Measurements from ENCODE around the gene NR3C2.

- TF ChIP-seq, protein P1, sequence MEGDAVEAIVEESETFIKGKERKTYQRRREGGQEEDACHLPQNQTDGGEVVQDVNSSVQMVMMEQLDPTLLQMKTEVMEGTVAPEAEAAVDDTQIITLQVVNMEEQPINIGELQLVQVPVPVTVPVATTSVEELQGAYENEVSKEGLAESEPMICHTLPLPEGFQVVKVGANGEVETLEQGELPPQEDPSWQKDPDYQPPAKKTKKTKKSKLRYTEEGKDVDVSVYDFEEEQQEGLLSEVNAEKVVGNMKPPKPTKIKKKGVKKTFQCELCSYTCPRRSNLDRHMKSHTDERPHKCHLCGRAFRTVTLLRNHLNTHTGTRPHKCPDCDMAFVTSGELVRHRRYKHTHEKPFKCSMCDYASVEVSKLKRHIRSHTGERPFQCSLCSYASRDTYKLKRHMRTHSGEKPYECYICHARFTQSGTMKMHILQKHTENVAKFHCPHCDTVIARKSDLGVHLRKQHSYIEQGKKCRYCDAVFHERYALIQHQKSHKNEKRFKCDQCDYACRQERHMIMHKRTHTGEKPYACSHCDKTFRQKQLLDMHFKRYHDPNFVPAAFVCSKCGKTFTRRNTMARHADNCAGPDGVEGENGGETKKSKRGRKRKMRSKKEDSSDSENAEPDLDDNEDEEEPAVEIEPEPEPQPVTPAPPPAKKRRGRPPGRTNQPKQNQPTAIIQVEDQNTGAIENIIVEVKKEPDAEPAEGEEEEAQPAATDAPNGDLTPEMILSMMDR (conservative IDR thresholded peaks at IDR 0.05; ENCODE audit: low read depth, low read length) = no peak
- TF ChIP-seq EZH2 (IDR thresholded peaks at IDR 0.05; ENCODE audit: low read length, unreplicated experiment) = no peak
These were observed 379.8 kb downstream of the NR3C2 start for GRCh38 chr4:148062301-148062950.
